Measurements from ENCODE around the gene FABP6.

- TF ChIP-seq CTCF (IDR thresholded peaks at IDR 0.05) (no peak), EZH2 (IDR thresholded peaks at IDR 0.05) (no peak)
Measured at GRCh38 chr5:160286947-160287346, 57.6 kb downstream of the FABP6 start.
